ENCODE data around the gene KDR. TPM values are rescaled to one million over a fixed set of nuclear protein-coding genes. Genes with fewer than 3 reads are reported as not detected.

Gene KDR
- total and polyA plus RNA-seq, 12 donors = 9.3 to 45.7 (median 23.4) TPM

GRCh38 chr4:55118397-55118796 lies 7.0 kb downstream of the KDR start:
- H3K4me3 ChIP-seq = no peak overlapping the region
- 65 to 68% methylated on average over 6 of the region's 6 CpGs for WGBS, 2 donors
- no peak for TF ChIP-seq CTCF (IDR thresholded peaks at IDR 0.05)
- H3K36me3 ChIP-seq = peaks cover 0 to 41% (median 9%) of the 10 kb centered on the region in 9 donors
- H3K4me1 ChIP-seq = peaks cover 0 to 43% (median 18%) of the 10 kb centered on the region in 9 donors
- no peaks in the 10 kb centered on the region for H3K9me3 ChIP-seq
- DNase-seq (no peak), ATAC-seq (peak in 5 of 8 donors; percentile 37 to 55 (median 51))
- intact Hi-C loops (cut with DNase I) = loop anchor here in 1 of 10 donors (10.0 kb wide), 1 partner anchor 114 kb away; no protein-coding TSS in a partner anchor
- no peaks in the 10 kb centered on the region for H3K27me3 ChIP-seq
- peak overlapping the region in 8 of 10 donors; percentile 3 to 76 (median 40) for H3K27ac ChIP-seq

GRCh38 chr4:55117511-55117910 lies 7.9 kb downstream of the KDR start:
- ATAC-seq = no peak
- H3K36me3 ChIP-seq = peaks cover 0 to 50% (median 9%) of the 10 kb centered on the region in 9 donors
- peak overlapping the region in 3 of 10 donors; percentile 19 to 76 (median 44) for H3K27ac ChIP-seq
- no peaks in the 10 kb centered on the region for H3K9me3 ChIP-seq
- H3K4me1 ChIP-seq = peaks cover 0 to 44% (median 18%) of the 10 kb centered on the region in 9 donors
- H3K4me3 ChIP-seq = no peak overlapping the region
- intact Hi-C loops (cut with DNase I) = loop anchor here in 1 of 10 donors (10.0 kb wide), 1 partner anchor 113 kb away; no protein-coding TSS in a partner anchor
- no peak for TF ChIP-seq CTCF (IDR thresholded peaks at IDR 0.05)
- 87 to 90% methylated on average over 1 of the region's 1 CpG for WGBS, 2 donors
- DNase-seq = no peak
- H3K27me3 ChIP-seq = no peaks in the 10 kb centered on the region

GRCh38 chr4:55116450-55116849 lies 8.9 kb downstream of the KDR start:
- DNase-seq (no peak), ATAC-seq (peak in 6 of 8 donors; percentile 25 to 61 (median 49))
- TF ChIP-seq CTCF (IDR thresholded peaks at IDR 0.05) = no peak
- no peak overlapping the region for H3K4me3 ChIP-seq
- H3K36me3 ChIP-seq = peaks cover 0 to 58% (median 9%) of the 10 kb centered on the region in 9 donors
- H3K27ac ChIP-seq = peak overlapping the region in 4 of 10 donors; percentile 4 to 76 (median 32)
- no peaks in the 10 kb centered on the region for H3K9me3 ChIP-seq
- peaks cover 0 to 44% (median 18%) of the 10 kb centered on the region in 9 donors for H3K4me1 ChIP-seq
- no peaks in the 10 kb centered on the region for H3K27me3 ChIP-seq
- intact Hi-C loops (cut with DNase I) = loop anchor here in 1 of 10 donors (10.0 kb wide), 1 partner anchor 112 kb away; no protein-coding TSS in a partner anchor
- WGBS, 2 donors = 39% methylated on average over 1 of the region's 1 CpG

GRCh38 chr4:55111601-55112000 lies 13.8 kb downstream of the KDR start:
- peaks cover 0 to 90% (median 15%) of the 10 kb centered on the region in 9 donors for H3K36me3 ChIP-seq
- intact Hi-C loops (cut with DNase I) = loop anchor here in 1 of 10 donors (10.0 kb wide), 1 partner anchor 107 kb away; no protein-coding TSS in a partner anchor
- no peaks in the 10 kb centered on the region for H3K27me3 ChIP-seq

More at GRCh38 chr4:55111601-55112000, 13.8 kb downstream of the KDR start:
- no peaks in the 10 kb centered on the region for H3K9me3 ChIP-seq
- no peak overlapping the region for H3K27ac ChIP-seq
- no peak for DNase-seq
- no peak for TF ChIP-seq CTCF (IDR thresholded peaks at IDR 0.05)
- WGBS, 2 donors = 81 to 91% methylated on average over 1 of the region's 1 CpG
- ATAC-seq = no peak
- peaks cover 0 to 24% (median 0%) of the 10 kb centered on the region in 9 donors for H3K4me1 ChIP-seq
- H3K4me3 ChIP-seq = no peak overlapping the region

All from heart right ventricle (tissue), 16 donors.